ENCODE results near the gene TAF12.

- no peak for TF ChIP-seq CTCF (conservative IDR thresholded peaks at IDR 0.05; ENCODE audit: low read depth, low read length)
- no peak for TF ChIP-seq EZH2 (IDR thresholded peaks at IDR 0.05; ENCODE audit: borderline replicate concordance, low read depth, low read length, poor library complexity, severe bottlenecking)
These were observed 41.2 kb downstream of the TAF12 start for GRCh38 chr1:28601696-28602095.

Data from A673 (cell line).